Measurements from ENCODE around the gene IFI16.

The IFI16 gene

GRCh38 chr1:159009704-159010361, at the start of gene IFI16:
Gene IFI16, plus strand, starts transcription at chr1:159009907. Its CDS starts 4,774 bp downstream, at chr1:159014681.
- peaks cover 26% of the 10 kb centered on the region for H3K4me1 ChIP-seq (ENCODE audit: control insufficient read depth, low read depth, low read length)
- no peaks in the 10 kb centered on the region for H3K36me3 ChIP-seq (ENCODE audit: control insufficient read depth, low read depth, low read length)
- H3K27ac ChIP-seq (ENCODE audit: low read length) = no peak within 1 kb of the TSS
- no peak within 1 kb of the TSS for H3K9ac ChIP-seq (ENCODE audit: low read length)
- H3K4me3 ChIP-seq (ENCODE audit: low read length) = no peak within 1 kb of the TSS
- no peaks in the 10 kb centered on the region for H3K9me3 ChIP-seq (ENCODE audit: control insufficient read depth, low read depth, low read length)
- H3K27me3 ChIP-seq (ENCODE audit: control insufficient read depth, insufficient read depth, low read length) = peaks cover 23% of the 10 kb centered on the region

- H3K4me3 ChIP-seq (ENCODE audit: low read length) = no peak overlapping the region
- no peak overlapping the region for H3K27ac ChIP-seq (ENCODE audit: low read length)
- no peaks in the 10 kb centered on the region for H3K9me3 ChIP-seq (ENCODE audit: control insufficient read depth, low read depth, low read length)
- H3K4me1 ChIP-seq (ENCODE audit: control insufficient read depth, low read depth, low read length) = no peaks in the 10 kb centered on the region
- H3K27me3 ChIP-seq (ENCODE audit: control insufficient read depth, insufficient read depth, low read length) = no peaks in the 10 kb centered on the region
- no peak overlapping the region for H3K9ac ChIP-seq (ENCODE audit: low read length)
- no peaks in the 10 kb centered on the region for H3K36me3 ChIP-seq (ENCODE audit: control insufficient read depth, low read depth, low read length)
Observed at GRCh38 chr1:158961178-158961577, 48.5 kb upstream of the IFI16 start.

- Histone ChIP-seq H3K36me3 (ENCODE audit: control insufficient read depth, low read depth, low read length) (no peaks in the 10 kb centered on the region), H3K4me3 (ENCODE audit: low read length) (no peak overlapping the region), H3K27ac (ENCODE audit: low read length) (no peak overlapping the region), H3K9me3 (ENCODE audit: control insufficient read depth, low read depth, low read length) (no peaks in the 10 kb centered on the region), H3K4me1 (ENCODE audit: control insufficient read depth, low read depth, low read length) (no peaks in the 10 kb centered on the region), H3K27me3 (ENCODE audit: control insufficient read depth, insufficient read depth, low read length) (no peaks in the 10 kb centered on the region), H3K9ac (ENCODE audit: low read length) (no peak overlapping the region)
Observed at GRCh38 chr1:158962983-158963382, 46.7 kb upstream of the IFI16 start.

- Histone ChIP-seq H3K27ac (ENCODE audit: low read length) (no peak overlapping the region), H3K4me1 (ENCODE audit: control insufficient read depth, low read depth, low read length) (no peaks in the 10 kb centered on the region), H3K9ac (ENCODE audit: low read length) (no peak overlapping the region), H3K36me3 (ENCODE audit: control insufficient read depth, low read depth, low read length) (no peaks in the 10 kb centered on the region), H3K9me3 (ENCODE audit: control insufficient read depth, low read depth, low read length) (no peaks in the 10 kb centered on the region), H3K27me3 (ENCODE audit: control insufficient read depth, insufficient read depth, low read length) (no peaks in the 10 kb centered on the region), H3K4me3 (ENCODE audit: low read length) (no peak overlapping the region)
Observed at GRCh38 chr1:158969166-158969565, 40.5 kb upstream of the IFI16 start.

- Histone ChIP-seq H3K27ac (ENCODE audit: low read length) (no peak overlapping the region), H3K9me3 (ENCODE audit: control insufficient read depth, low read depth, low read length) (no peaks in the 10 kb centered on the region)
Observed at GRCh38 chr1:158969855-158970254, 39.9 kb upstream of the IFI16 start.

GRCh38 chr1:158972841-158973240, 36.9 kb upstream of the IFI16 start:
- H3K27me3 ChIP-seq (ENCODE audit: control insufficient read depth, insufficient read depth, low read length) = no peaks in the 10 kb centered on the region
- no peak overlapping the region for H3K9ac ChIP-seq (ENCODE audit: low read length)
- H3K36me3 ChIP-seq (ENCODE audit: control insufficient read depth, low read depth, low read length) = no peaks in the 10 kb centered on the region
- H3K4me1 ChIP-seq (ENCODE audit: control insufficient read depth, low read depth, low read length) = peaks cover 4% of the 10 kb centered on the region
- no peak overlapping the region for H3K4me3 ChIP-seq (ENCODE audit: low read length)
- H3K9me3 ChIP-seq (ENCODE audit: control insufficient read depth, low read depth, low read length) = no peaks in the 10 kb centered on the region
- H3K27ac ChIP-seq (ENCODE audit: low read length) = no peak overlapping the region

More at GRCh38 chr1:158969855-158970254, 39.9 kb upstream of the IFI16 start:
- Histone ChIP-seq H3K4me1 (ENCODE audit: control insufficient read depth, low read depth, low read length) (no peaks in the 10 kb centered on the region), H3K36me3 (ENCODE audit: control insufficient read depth, low read depth, low read length) (no peaks in the 10 kb centered on the region), H3K27me3 (ENCODE audit: control insufficient read depth, insufficient read depth, low read length) (no peaks in the 10 kb centered on the region), H3K9ac (ENCODE audit: low read length) (no peak overlapping the region), H3K4me3 (ENCODE audit: low read length) (no peak overlapping the region)

GRCh38 chr1:158976219-158976618, 33.5 kb upstream of the IFI16 start:
- Histone ChIP-seq H3K4me3 (ENCODE audit: low read length) (no peak overlapping the region), H3K27ac (ENCODE audit: low read length) (no peak overlapping the region), H3K9ac (ENCODE audit: low read length) (no peak overlapping the region), H3K4me1 (ENCODE audit: control insufficient read depth, low read depth, low read length) (peaks cover 4% of the 10 kb centered on the region), H3K36me3 (ENCODE audit: control insufficient read depth, low read depth, low read length) (no peaks in the 10 kb centered on the region), H3K9me3 (ENCODE audit: control insufficient read depth, low read depth, low read length) (no peaks in the 10 kb centered on the region), H3K27me3 (ENCODE audit: control insufficient read depth, insufficient read depth, low read length) (no peaks in the 10 kb centered on the region)

GRCh38 chr1:158978730-158979129, 31.0 kb upstream of the IFI16 start:
- Histone ChIP-seq H3K9me3 (ENCODE audit: control insufficient read depth, low read depth, low read length) (no peaks in the 10 kb centered on the region), H3K27me3 (ENCODE audit: control insufficient read depth, insufficient read depth, low read length) (no peaks in the 10 kb centered on the region), H3K4me3 (ENCODE audit: low read length) (no peak overlapping the region), H3K4me1 (ENCODE audit: control insufficient read depth, low read depth, low read length) (peaks cover 4% of the 10 kb centered on the region), H3K27ac (ENCODE audit: low read length) (no peak overlapping the region), H3K9ac (ENCODE audit: low read length) (no peak overlapping the region), H3K36me3 (ENCODE audit: control insufficient read depth, low read depth, low read length) (no peaks in the 10 kb centered on the region)

GRCh38 chr1:158979229-158979628, 30.5 kb upstream of the IFI16 start:
- H3K27ac ChIP-seq (ENCODE audit: low read length) = no peak overlapping the region
- no peak overlapping the region for H3K4me3 ChIP-seq (ENCODE audit: low read length)
- peaks cover 4% of the 10 kb centered on the region for H3K4me1 ChIP-seq (ENCODE audit: control insufficient read depth, low read depth, low read length)
- H3K9me3 ChIP-seq (ENCODE audit: control insufficient read depth, low read depth, low read length) = no peaks in the 10 kb centered on the region
- H3K9ac ChIP-seq (ENCODE audit: low read length) = no peak overlapping the region
- H3K27me3 ChIP-seq (ENCODE audit: control insufficient read depth, insufficient read depth, low read length) = no peaks in the 10 kb centered on the region
- no peaks in the 10 kb centered on the region for H3K36me3 ChIP-seq (ENCODE audit: control insufficient read depth, low read depth, low read length)

- H3K4me3 ChIP-seq (ENCODE audit: low read length) = no peak overlapping the region
- no peaks in the 10 kb centered on the region for H3K27me3 ChIP-seq (ENCODE audit: control insufficient read depth, insufficient read depth, low read length)
- no peak overlapping the region for H3K27ac ChIP-seq (ENCODE audit: low read length)
- no peaks in the 10 kb centered on the region for H3K4me1 ChIP-seq (ENCODE audit: control insufficient read depth, low read depth, low read length)
- no peaks in the 10 kb centered on the region for H3K9me3 ChIP-seq (ENCODE audit: control insufficient read depth, low read depth, low read length)
- H3K36me3 ChIP-seq (ENCODE audit: control insufficient read depth, low read depth, low read length) = no peaks in the 10 kb centered on the region
- no peak overlapping the region for H3K9ac ChIP-seq (ENCODE audit: low read length)
Observed at GRCh38 chr1:158983235-158983634, 26.5 kb upstream of the IFI16 start.

- Histone ChIP-seq H3K27ac (ENCODE audit: low read length) (no peak overlapping the region), H3K9ac (ENCODE audit: low read length) (no peak overlapping the region), H3K27me3 (ENCODE audit: control insufficient read depth, insufficient read depth, low read length) (no peaks in the 10 kb centered on the region), H3K4me3 (ENCODE audit: low read length) (no peak overlapping the region), H3K9me3 (ENCODE audit: control insufficient read depth, low read depth, low read length) (no peaks in the 10 kb centered on the region), H3K36me3 (ENCODE audit: control insufficient read depth, low read depth, low read length) (no peaks in the 10 kb centered on the region), H3K4me1 (ENCODE audit: control insufficient read depth, low read depth, low read length) (no peaks in the 10 kb centered on the region)
Observed at GRCh38 chr1:158984386-158984785, 25.3 kb upstream of the IFI16 start.

GRCh38 chr1:158989424-158989823, 20.3 kb upstream of the IFI16 start:
- no peak overlapping the region for H3K27ac ChIP-seq (ENCODE audit: low read length)
- no peaks in the 10 kb centered on the region for H3K4me1 ChIP-seq (ENCODE audit: control insufficient read depth, low read depth, low read length)
- no peaks in the 10 kb centered on the region for H3K9me3 ChIP-seq (ENCODE audit: control insufficient read depth, low read depth, low read length)
- H3K9ac ChIP-seq (ENCODE audit: low read length) = no peak overlapping the region
- no peak overlapping the region for H3K4me3 ChIP-seq (ENCODE audit: low read length)
- no peaks in the 10 kb centered on the region for H3K27me3 ChIP-seq (ENCODE audit: control insufficient read depth, insufficient read depth, low read length)
- no peaks in the 10 kb centered on the region for H3K36me3 ChIP-seq (ENCODE audit: control insufficient read depth, low read depth, low read length)

Measured in iPS-18a (cell line).